Caco-2 (cell line): ENCODE measurements around the gene PYCARD. TPM values are rescaled to one million over a fixed set of nuclear protein-coding genes. Genes with fewer than 3 reads are reported as not detected.

Experiments used
- BruUV-seq: library from RNA; stranded (reverse); fragments of 400-500 nt; replicated peaks from 2 replicates; lab custom pipeline; 2021; lab: Mats Ljungman, UMichigan
- CTCF ChIA-PET: fragments of 300-600 bp; sonication (Branson Sonifier 250); formaldehyde crosslinking; loops from one replicate; lab custom pipeline; 2022; ENCODE audit warnings: antibody characterized with exemption; lab: Charles Lee
- POLR2A ChIA-PET: fragments of 300-600 bp; sonication (Branson Sonifier 250); formaldehyde crosslinking; loops from one replicate; lab custom pipeline; 2022; ENCODE audit warnings: antibody characterized with exemption; lab: Charles Lee
- DNase-seq, 2 experiments: peaks; one replicate each; pipeline versions ENCODE4 v3.0.0 to v3.0.0-alpha.2; 2020 to 2022
- H3K27me3 ChIP-seq: replicated peaks from 2 replicates; pipeline ENCODE4 v1.6.0; 2011; ENCODE audit warnings: low read length; ENCODE audit not compliant: control insufficient read depth, insufficient read depth
- H3K36me3 ChIP-seq: 2 replicates; pipeline ENCODE4 v1.5.1; 2011; ENCODE audit warnings: low read length; ENCODE audit not compliant: control insufficient read depth, insufficient read depth
- H3K4me1 ChIP-seq: fragments of 250-450 bp; sonication (Bioruptor Pico); 2 replicates; pipeline ENCODE4 v1.5.1; 2020; ENCODE audit warnings: mild to moderate bottlenecking
- H3K4me3 ChIP-seq: 2 replicates; pipeline ENCODE4 v1.5.1; 2011; ENCODE audit warnings: low read depth, mild to moderate bottlenecking, control low read depth, low read length
- H3K9me3 ChIP-seq: fragments of 250-450 bp; sonication (Bioruptor Pico); 2 replicates; pipeline ENCODE4 v1.5.1; 2020; ENCODE audit warnings: mild to moderate bottlenecking, moderate library complexity
- H3K27ac Mint-ChIP-seq: one replicate; pipeline ENCODE4 v1.8.0; 2022; ENCODE audit warnings: mixed read lengths; ENCODE audit not compliant: unreplicated experiment
- H3K27me3 Mint-ChIP-seq: one replicate; pipeline ENCODE4 v1.8.0; 2022; ENCODE audit warnings: mixed read lengths; ENCODE audit not compliant: insufficient read depth, unreplicated experiment
- H3K36me3 Mint-ChIP-seq: one replicate; pipeline ENCODE4 v1.8.0; 2022; ENCODE audit warnings: mild to moderate bottlenecking, mixed read lengths; ENCODE audit not compliant: insufficient read depth, unreplicated experiment
- H3K4me1 Mint-ChIP-seq: one replicate; pipeline ENCODE4 v1.8.0; 2022; ENCODE audit warnings: low read depth, mixed read lengths; ENCODE audit not compliant: unreplicated experiment
- H3K4me3 Mint-ChIP-seq: one replicate; pipeline ENCODE4 v1.8.0; 2022; ENCODE audit warnings: mild to moderate bottlenecking, moderate library complexity, mixed read lengths; ENCODE audit not compliant: unreplicated experiment
- H3K9me3 Mint-ChIP-seq: one replicate; pipeline ENCODE4 v1.8.0; 2022; ENCODE audit warnings: mixed read lengths; ENCODE audit not compliant: unreplicated experiment
- CTCF ChIP-seq, 2 experiments: fragments of 200-600 bp in 1 of 2; IDR thresholded peaks; 1 replicate in 1 of 2; 2 replicates in 1 of 2; pipeline versions ENCODE4 v1.5.1 to v1.8.0; 2011 to 2022; ENCODE audit warnings: antibody characterized with exemption in 1 of 2, control low read depth in 1 of 2, inconsistent platforms in 1 of 2, low read depth in 1 of 2, low read length in 1 of 2, mild to moderate bottlenecking in 1 of 2, moderate library complexity in 1 of 2; ENCODE audit not compliant: insufficient read depth in 1 of 2, severe bottlenecking in 1 of 2, unreplicated experiment in 1 of 2
- intact Hi-C: fragments of 100-400 bp; cut with micrococcal nuclease; formaldehyde crosslinking; loops from one replicate; pipeline ENCODE4 v1.10.0; 2022; ENCODE audit not compliant: unreplicated experiment
- total RNA-seq: library from RNA; stranded (reverse); gene quantifications from 2 replicates; pipeline ENCODE4 v1.2.3, GENCODE V29; 2022

The PYCARD gene
- total RNA-seq, 1 experiment from 2014 or later = 0.84 TPM

GRCh38 chr16:31194898-31195297 lies 7.7 kb downstream of the PYCARD start:
- Histone ChIP-seq H3K4me1 (no peaks in the 10 kb centered on the region; the same call in 1 of the 2 replicates), H3K36me3 (peaks cover 5% of the 10 kb centered on the region), H3K4me3 (no peak overlapping the region), H3K9me3 (no peaks in the 10 kb centered on the region), H3K27me3 (no peaks in the 10 kb centered on the region)
- Mint-ChIP-seq H3K27me3 (no peaks in the 10 kb centered on the region), H3K4me1 (peaks cover 23% of the 10 kb centered on the region), H3K27ac (no peak overlapping the region), H3K36me3 (peaks cover 92% of the 10 kb centered on the region), H3K4me3 (no peak overlapping the region), H3K9me3 (no peaks in the 10 kb centered on the region)
- BruUV-seq = no TSS peak
- no peak for DNase-seq
- TF ChIP-seq CTCF (IDR thresholded peaks at IDR 0.05; ENCODE audit: insufficient read depth in 1 of 2, low read depth in 1 of 2, low read length in 1 of 2, severe bottlenecking in 1 of 2, unreplicated experiment in 1 of 2) = no peak
- POLR2A ChIA-PET = no interaction called here
- CTCF ChIA-PET = no interaction called here
- intact Hi-C loops = no loop called here

GRCh38 chr16:31193874-31194273 lies 8.7 kb downstream of the PYCARD start:
- peaks cover 92% of the 10 kb centered on the region for H3K36me3 Mint-ChIP-seq
- ChIA-PET POLR2A (no interaction called here), CTCF (no interaction called here)
- Histone ChIP-seq H3K4me3 (no peak overlapping the region), H3K9me3 (no peaks in the 10 kb centered on the region), H3K4me1 (no peaks in the 10 kb centered on the region), H3K27me3 (no peaks in the 10 kb centered on the region), H3K36me3 (peaks cover 8% of the 10 kb centered on the region)
- H3K27ac Mint-ChIP-seq = no peak overlapping the region
- peaks cover 16% of the 10 kb centered on the region for H3K4me1 Mint-ChIP-seq
- no peak for DNase-seq
- H3K4me3 Mint-ChIP-seq = no peak overlapping the region
- no TSS peak for BruUV-seq
- no peaks in the 10 kb centered on the region for H3K9me3 Mint-ChIP-seq
- no peaks in the 10 kb centered on the region for H3K27me3 Mint-ChIP-seq
- intact Hi-C loops = no loop called here
- TF ChIP-seq CTCF (IDR thresholded peaks at IDR 0.05; ENCODE audit: insufficient read depth in 1 of 2, low read depth in 1 of 2, low read length in 1 of 2, severe bottlenecking in 1 of 2, unreplicated experiment in 1 of 2) = no peak

- H3K27me3 Mint-ChIP-seq = no peaks in the 10 kb centered on the region
- peaks cover 92% of the 10 kb centered on the region for H3K36me3 Mint-ChIP-seq
- H3K36me3 ChIP-seq = peaks cover 8% of the 10 kb centered on the region
- no peak overlapping the region for H3K27ac Mint-ChIP-seq
- H3K4me3 ChIP-seq = no peak overlapping the region
- no TSS peak for BruUV-seq
- H3K4me1 ChIP-seq = no peaks in the 10 kb centered on the region
- intact Hi-C loops = no loop called here
- ChIA-PET CTCF (no interaction called here), POLR2A (no interaction called here)
- H3K9me3 ChIP-seq = no peaks in the 10 kb centered on the region
- H3K9me3 Mint-ChIP-seq = no peaks in the 10 kb centered on the region
- peaks cover 8% of the 10 kb centered on the region for H3K4me1 Mint-ChIP-seq
- no peaks in the 10 kb centered on the region for H3K27me3 ChIP-seq
- DNase-seq = no peak
- TF ChIP-seq CTCF (IDR thresholded peaks at IDR 0.05; ENCODE audit: insufficient read depth in 1 of 2, low read depth in 1 of 2, low read length in 1 of 2, severe bottlenecking in 1 of 2, unreplicated experiment in 1 of 2) = no peak
- H3K4me3 Mint-ChIP-seq = no peak overlapping the region
These were observed 9.5 kb downstream of the PYCARD start for GRCh38 chr16:31192856-31193642.
